Astrocyte (in vitro differentiated cells and primary cell): ENCODE results near the gene PNPLA6. TPM values are rescaled to one million over a fixed set of nuclear protein-coding genes. Genes with fewer than 3 reads are reported as not detected.
"Not testable (repeated sequence)": the region's sequence is repeated elsewhere in the genome, so short reads cannot be mapped to it uniquely, and the experiment has no call there.

Experiments used
- DNase-seq: peaks from one replicate; pipeline ENCODE4 v3.0.0-alpha.2; 2010; ENCODE audit warnings: low read depth
- FAIRE-seq: peaks from 2 replicates; lab custom pipeline; 2011; peaks lifted over from hg19 to GRCh38; lab: Jason Lieb, UNC
- H2AFZ ChIP-seq: 2 replicates; pipeline ENCODE4 v1.6.0; 2012; ENCODE audit warnings: low read depth, low read length, inconsistent platforms
- H3K27ac ChIP-seq: 2 replicates; pipeline ENCODE4 v1.5.1; 2011; ENCODE audit warnings: low read depth, low read length, inconsistent platforms
- H3K27me3 ChIP-seq: 2 replicates; pipeline ENCODE4 v1.6.0; 2011; ENCODE audit warnings: low read length, inconsistent platforms; ENCODE audit not compliant: insufficient read depth
- H3K36me3 ChIP-seq: 2 replicates; pipeline ENCODE4 v1.5.1; 2011; ENCODE audit warnings: low read length, inconsistent platforms; ENCODE audit not compliant: insufficient read depth
- H3K4me1 ChIP-seq: 2 replicates; pipeline ENCODE4 v1.5.1; 2011; ENCODE audit warnings: low read length, inconsistent platforms; ENCODE audit not compliant: insufficient read depth
- H3K4me2 ChIP-seq: 2 replicates; pipeline ENCODE4 v1.6.0; 2012; ENCODE audit warnings: low read length, inconsistent platforms
- H3K4me3 ChIP-seq: 2 replicates; pipeline ENCODE4 v1.5.1; 2011; ENCODE audit warnings: low read depth, mild to moderate bottlenecking, low read length, inconsistent platforms; ENCODE audit not compliant: insufficient read depth
- H3K79me2 ChIP-seq: 2 replicates; pipeline ENCODE4 v1.6.0; 2012; ENCODE audit warnings: mild to moderate bottlenecking, low read length, inconsistent platforms; ENCODE audit not compliant: insufficient read depth
- H3K9ac ChIP-seq: 2 replicates; pipeline ENCODE4 v1.6.0; 2012; ENCODE audit warnings: mild to moderate bottlenecking, low read length, inconsistent platforms
- H3K9me3 ChIP-seq: 2 replicates; pipeline ENCODE4 v1.5.1; 2012; ENCODE audit warnings: low read depth, mild to moderate bottlenecking, low read length, inconsistent platforms; ENCODE audit not compliant: insufficient read depth
- H4K20me1 ChIP-seq: 2 replicates; pipeline ENCODE4 v1.6.0; 2012; ENCODE audit warnings: low read length, inconsistent platforms; ENCODE audit not compliant: insufficient read depth
- H3K27ac Mint-ChIP-seq: one replicate; pipeline ENCODE4 v1.8.0; 2021; ENCODE audit warnings: mild to moderate bottlenecking, mixed read lengths; ENCODE audit not compliant: unreplicated experiment
- H3K27me3 Mint-ChIP-seq: one replicate; pipeline ENCODE4 v1.8.0; 2021; ENCODE audit warnings: low read depth, mixed read lengths; ENCODE audit not compliant: unreplicated experiment
- H3K36me3 Mint-ChIP-seq: one replicate; pipeline ENCODE4 v1.8.0; 2021; ENCODE audit warnings: low read depth, mixed read lengths; ENCODE audit not compliant: unreplicated experiment
- H3K4me1 Mint-ChIP-seq: one replicate; pipeline ENCODE4 v1.8.0; 2021; ENCODE audit warnings: low read depth, mixed read lengths; ENCODE audit not compliant: unreplicated experiment
- H3K4me3 Mint-ChIP-seq: one replicate; pipeline ENCODE4 v1.8.0; 2021; ENCODE audit warnings: mild to moderate bottlenecking, moderate library complexity, mixed read lengths; ENCODE audit not compliant: unreplicated experiment
- H3K9me3 Mint-ChIP-seq: one replicate; pipeline ENCODE4 v1.8.0; 2021; ENCODE audit warnings: mild to moderate bottlenecking, mixed read lengths; ENCODE audit not compliant: unreplicated experiment
- EZH2 ChIP-seq: IDR thresholded peaks from 2 replicates; pipeline ENCODE4 v1.6.1; 2012; ENCODE audit warnings: mild to moderate bottlenecking, low read length, inconsistent platforms; ENCODE audit not compliant: insufficient read depth
- total RNA-seq: library from RNA; stranded (reverse); gene quantifications from 2 replicates; pipeline ENCODE4 v1.2.1, GENCODE V29; 2021
- TF ChIP-seq, protein P1 (sequence below): IDR thresholded peaks from 2 replicates; pipeline ENCODE4 v1.5.1; 2011; ENCODE audit warnings: low read depth, mild to moderate bottlenecking, inconsistent platforms, low read length, moderate library complexity; ENCODE audit not compliant: insufficient read depth

The PNPLA6 gene
- total RNA-seq, 1 donor from 2014 or later = 90.2 TPM

- Histone ChIP-seq H2AFZ (no peak overlapping the region), H3K27me3 (no peaks in the 10 kb centered on the region), H3K4me3 (no peak overlapping the region), H3K9me3 (no peaks in the 10 kb centered on the region), H3K4me1 (no peaks in the 10 kb centered on the region), H3K4me2 (no peak overlapping the region), H3K79me2 (no peaks in the 10 kb centered on the region), H3K27ac (no peak overlapping the region), H3K36me3 (peaks cover under 1% of the 10 kb centered on the region), H3K9ac (no peak overlapping the region), H4K20me1 (peaks cover 8% of the 10 kb centered on the region)
- no peak overlapping the region for H3K4me3 Mint-ChIP-seq
- peaks cover 9% of the 10 kb centered on the region for H3K36me3 Mint-ChIP-seq
- H3K9me3 Mint-ChIP-seq = no peaks in the 10 kb centered on the region
- no peak for TF ChIP-seq EZH2
- TF ChIP-seq, protein P1, sequence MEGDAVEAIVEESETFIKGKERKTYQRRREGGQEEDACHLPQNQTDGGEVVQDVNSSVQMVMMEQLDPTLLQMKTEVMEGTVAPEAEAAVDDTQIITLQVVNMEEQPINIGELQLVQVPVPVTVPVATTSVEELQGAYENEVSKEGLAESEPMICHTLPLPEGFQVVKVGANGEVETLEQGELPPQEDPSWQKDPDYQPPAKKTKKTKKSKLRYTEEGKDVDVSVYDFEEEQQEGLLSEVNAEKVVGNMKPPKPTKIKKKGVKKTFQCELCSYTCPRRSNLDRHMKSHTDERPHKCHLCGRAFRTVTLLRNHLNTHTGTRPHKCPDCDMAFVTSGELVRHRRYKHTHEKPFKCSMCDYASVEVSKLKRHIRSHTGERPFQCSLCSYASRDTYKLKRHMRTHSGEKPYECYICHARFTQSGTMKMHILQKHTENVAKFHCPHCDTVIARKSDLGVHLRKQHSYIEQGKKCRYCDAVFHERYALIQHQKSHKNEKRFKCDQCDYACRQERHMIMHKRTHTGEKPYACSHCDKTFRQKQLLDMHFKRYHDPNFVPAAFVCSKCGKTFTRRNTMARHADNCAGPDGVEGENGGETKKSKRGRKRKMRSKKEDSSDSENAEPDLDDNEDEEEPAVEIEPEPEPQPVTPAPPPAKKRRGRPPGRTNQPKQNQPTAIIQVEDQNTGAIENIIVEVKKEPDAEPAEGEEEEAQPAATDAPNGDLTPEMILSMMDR = no peak
- FAIRE-seq = no peak
- no peak overlapping the region for H3K27ac Mint-ChIP-seq
- peaks cover 3% of the 10 kb centered on the region for H3K27me3 Mint-ChIP-seq
- DNase-seq = no peak
- no peaks in the 10 kb centered on the region for H3K4me1 Mint-ChIP-seq
Measured at GRCh38 chr19:7565332-7565731, 29.8 kb downstream of the PNPLA6 start.

DNA sequence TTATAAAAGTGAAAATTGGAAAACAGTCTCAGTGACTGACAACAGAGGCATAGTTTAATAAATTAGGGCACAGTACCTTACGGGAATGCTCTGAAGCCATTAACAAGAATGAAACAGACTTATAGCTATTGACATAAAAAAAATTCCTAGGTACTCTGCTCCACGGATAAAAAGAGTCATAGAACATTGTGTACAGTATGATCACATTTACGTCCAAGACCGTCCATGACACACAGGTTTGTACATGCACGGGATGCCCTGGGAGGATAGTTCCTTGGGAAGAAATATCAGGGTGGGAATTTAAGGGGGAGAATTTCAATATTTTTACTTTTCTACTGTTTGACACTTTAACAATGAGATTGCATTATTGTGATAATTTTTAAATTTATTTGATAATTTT is 35.2 kb downstream of the PNPLA6 start:
- Histone ChIP-seq H4K20me1 (no peaks in the 10 kb centered on the region), H3K4me1 (no peaks in the 10 kb centered on the region), H3K27ac (no peak overlapping the region), H2AFZ (no peak overlapping the region), H3K4me3 (no peak overlapping the region), H3K27me3 (no peaks in the 10 kb centered on the region), H3K4me2 (no peak overlapping the region), H3K79me2 (no peaks in the 10 kb centered on the region), H3K9me3 (no peaks in the 10 kb centered on the region), H3K9ac (no peak overlapping the region), H3K36me3 (no peaks in the 10 kb centered on the region)
- H3K4me1 Mint-ChIP-seq = no peaks in the 10 kb centered on the region
- TF ChIP-seq EZH2 = no peak
- TF ChIP-seq, protein P1 = no peak
- FAIRE-seq = no peak
- H3K36me3 Mint-ChIP-seq = no peaks in the 10 kb centered on the region
- no peak for DNase-seq
- no peak overlapping the region for H3K27ac Mint-ChIP-seq
- no peaks in the 10 kb centered on the region for H3K9me3 Mint-ChIP-seq
- no peak overlapping the region for H3K4me3 Mint-ChIP-seq
- H3K27me3 Mint-ChIP-seq = peaks cover 16% of the 10 kb centered on the region

DNA sequence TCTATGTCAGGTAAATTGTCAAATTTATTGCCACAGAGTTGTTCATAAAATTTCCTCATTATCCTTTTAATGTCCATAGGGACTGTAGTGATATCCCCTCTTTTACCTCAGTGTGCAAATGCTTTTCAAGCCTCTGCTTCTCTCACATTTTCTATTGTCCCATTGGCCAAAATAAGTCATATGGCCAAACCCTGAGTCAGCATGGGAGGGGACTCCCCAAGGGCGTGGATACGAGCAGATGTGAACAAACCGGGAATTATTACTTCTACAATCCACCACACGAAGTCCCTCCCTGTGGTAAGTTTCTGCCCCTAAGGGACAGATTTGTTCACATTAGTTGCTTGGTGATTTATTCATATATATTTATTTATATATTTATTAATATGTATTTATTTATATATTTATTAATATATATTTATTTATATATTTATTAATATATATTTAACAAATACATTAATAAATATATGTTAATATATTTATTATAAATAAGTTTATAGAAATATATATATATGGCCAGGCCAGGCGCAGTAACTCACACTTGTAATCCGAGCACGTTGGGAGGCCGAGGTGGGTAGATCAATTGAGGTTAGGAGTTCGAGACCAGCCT is 40.0 kb downstream of the PNPLA6 start:
- no peak overlapping the region for H3K4me2 ChIP-seq
- peaks cover 42% of the 10 kb centered on the region for H3K27me3 Mint-ChIP-seq
- peaks cover 12% of the 10 kb centered on the region for H3K27me3 ChIP-seq
- H3K27ac ChIP-seq = no peak overlapping the region
- no peaks in the 10 kb centered on the region for H3K79me2 ChIP-seq
- no peaks in the 10 kb centered on the region for H3K4me1 ChIP-seq
- H3K4me3 Mint-ChIP-seq = no peak overlapping the region
- H3K9me3 Mint-ChIP-seq = no peaks in the 10 kb centered on the region
- no peaks in the 10 kb centered on the region for H3K36me3 Mint-ChIP-seq
- H3K36me3 ChIP-seq = no peaks in the 10 kb centered on the region
- no peak overlapping the region for H3K4me3 ChIP-seq
- no peaks in the 10 kb centered on the region for H3K9me3 ChIP-seq
- H3K27ac Mint-ChIP-seq = no peak overlapping the region
- no peak overlapping the region for H2AFZ ChIP-seq
- no peak for FAIRE-seq
- no peaks in the 10 kb centered on the region for H4K20me1 ChIP-seq
- H3K4me1 Mint-ChIP-seq = no peaks in the 10 kb centered on the region
- H3K9ac ChIP-seq = no peak overlapping the region
- TF ChIP-seq EZH2 = no peak
- TF ChIP-seq, protein P1 = no peak
- DNase-seq = no peak

DNA sequence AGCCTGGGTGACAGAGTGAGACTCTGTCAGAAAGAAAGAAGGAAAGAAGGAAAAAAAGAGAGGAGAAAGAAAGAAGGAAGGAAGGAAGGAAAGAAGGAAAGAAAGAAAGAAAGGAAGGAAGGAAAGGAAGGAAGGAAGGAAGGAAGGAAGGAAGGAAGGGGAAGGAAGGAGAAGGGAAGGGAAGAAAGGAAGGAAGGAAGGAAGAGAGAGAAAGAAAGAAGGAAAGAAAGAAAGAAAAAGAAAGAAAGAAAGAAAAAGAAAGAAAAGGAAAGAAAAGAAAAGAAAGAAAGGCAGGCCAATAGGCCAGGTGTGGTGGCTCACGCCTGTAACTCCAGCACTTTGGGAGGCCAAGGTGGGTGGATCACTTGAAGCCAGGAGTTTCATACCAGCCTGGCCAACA is 41.9 kb downstream of the PNPLA6 start:
- H3K27ac Mint-ChIP-seq = not testable (repeated sequence)
- peaks cover 12% of the 10 kb centered on the region for H3K27me3 ChIP-seq
- peaks cover 48% of the 10 kb centered on the region for H3K27me3 Mint-ChIP-seq

More for the DNA sequence above, 41.9 kb downstream of the PNPLA6 start:
- not testable (repeated sequence) for H3K9ac ChIP-seq, H3K4me3 Mint-ChIP-seq, H3K4me2 ChIP-seq, H3K36me3 Mint-ChIP-seq, H3K9me3 ChIP-seq, H2AFZ ChIP-seq, H3K4me1 Mint-ChIP-seq, H3K79me2 ChIP-seq, H4K20me1 ChIP-seq, H3K4me3 ChIP-seq, H3K9me3 Mint-ChIP-seq, H3K27ac ChIP-seq, DNase-seq, FAIRE-seq, H3K4me1 ChIP-seq, H3K36me3 ChIP-seq
